HL-60 (cell line): ENCODE measurements around the gene ARL3.

Experiments used
- DNase-seq, 2 experiments: peaks; one replicate each; pipeline ENCODE4 v3.0.0-alpha.2; 2010 to 2020; ENCODE audit warnings: low read depth in 1 of 2, low spot score in 1 of 2
- H3K27ac ChIP-seq: fragments of 250-450 bp; sonication (Bioruptor Pico); replicated peaks from 2 replicates; pipeline ENCODE4 v1.5.1; 2020; ENCODE audit warnings: mild to moderate bottlenecking, moderate library complexity
- H3K27me3 ChIP-seq: fragments of 250-450 bp; sonication (Bioruptor Pico); 2 replicates; pipeline ENCODE4 v1.5.1; 2021; ENCODE audit warnings: mild to moderate bottlenecking, moderate library complexity; ENCODE audit not compliant: insufficient read depth, poor library complexity, severe bottlenecking
- H3K4me3 ChIP-seq: replicated peaks from 2 replicates; pipeline ENCODE4 v1.5.1; 2011; ENCODE audit warnings: mild to moderate bottlenecking, control low read depth, low read length; ENCODE audit not compliant: insufficient read depth
- GABPA ChIP-seq: IDR thresholded peaks from 2 replicates; pipeline ENCODE4 v1.6.1; 2012; ENCODE audit warnings: low read depth
- POLR2AphosphoS5 ChIP-seq: IDR thresholded peaks from 2 replicates; pipeline ENCODE4 v1.6.1; 2012; ENCODE audit warnings: low read depth
- SPI1 ChIP-seq: IDR thresholded peaks from 2 replicates; pipeline ENCODE4 v1.6.1; 2012; ENCODE audit warnings: low read depth, mild to moderate bottlenecking, borderline replicate concordance
- TF ChIP-seq, protein P1 (sequence below): IDR thresholded peaks from 2 replicates; pipeline ENCODE4 v1.6.1; 2012; ENCODE audit warnings: low read depth; ENCODE audit not compliant: insufficient replicate concordance
- TF ChIP-seq, protein P2 (sequence below): IDR thresholded peaks from one replicate; pipeline ENCODE4 v1.5.1; 2011; ENCODE audit warnings: low read length, control low read depth, inconsistent platforms; ENCODE audit not compliant: insufficient read depth

The ARL3 gene

DNA sequence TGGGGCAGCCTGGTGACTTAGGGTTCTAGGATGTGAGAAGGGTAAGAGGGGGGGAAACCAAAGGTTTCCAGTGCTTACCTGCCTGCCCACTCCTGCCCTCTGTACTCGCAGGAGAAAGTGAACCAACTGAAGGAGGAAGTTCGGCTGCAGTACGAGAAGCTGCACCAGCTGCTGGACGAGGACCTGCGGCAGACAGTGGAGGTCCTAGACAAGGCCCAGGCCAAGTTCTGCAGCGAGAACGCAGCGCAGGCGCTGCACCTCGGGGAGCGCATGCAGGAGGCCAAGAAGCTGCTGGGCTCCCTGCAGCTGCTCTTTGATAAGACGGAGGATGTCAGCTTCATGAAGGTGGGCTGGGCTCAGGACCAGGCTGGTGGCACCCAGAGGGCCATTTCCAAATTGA, 59.2 kb downstream of the ARL3 start:
- H3K4me3 ChIP-seq: no peak overlapping the region
- DNase-seq: no peak
- no peaks in the 10 kb centered on the region for H3K27me3 ChIP-seq
- H3K27ac ChIP-seq: no peak overlapping the region
- TF ChIP-seq, protein P1, sequence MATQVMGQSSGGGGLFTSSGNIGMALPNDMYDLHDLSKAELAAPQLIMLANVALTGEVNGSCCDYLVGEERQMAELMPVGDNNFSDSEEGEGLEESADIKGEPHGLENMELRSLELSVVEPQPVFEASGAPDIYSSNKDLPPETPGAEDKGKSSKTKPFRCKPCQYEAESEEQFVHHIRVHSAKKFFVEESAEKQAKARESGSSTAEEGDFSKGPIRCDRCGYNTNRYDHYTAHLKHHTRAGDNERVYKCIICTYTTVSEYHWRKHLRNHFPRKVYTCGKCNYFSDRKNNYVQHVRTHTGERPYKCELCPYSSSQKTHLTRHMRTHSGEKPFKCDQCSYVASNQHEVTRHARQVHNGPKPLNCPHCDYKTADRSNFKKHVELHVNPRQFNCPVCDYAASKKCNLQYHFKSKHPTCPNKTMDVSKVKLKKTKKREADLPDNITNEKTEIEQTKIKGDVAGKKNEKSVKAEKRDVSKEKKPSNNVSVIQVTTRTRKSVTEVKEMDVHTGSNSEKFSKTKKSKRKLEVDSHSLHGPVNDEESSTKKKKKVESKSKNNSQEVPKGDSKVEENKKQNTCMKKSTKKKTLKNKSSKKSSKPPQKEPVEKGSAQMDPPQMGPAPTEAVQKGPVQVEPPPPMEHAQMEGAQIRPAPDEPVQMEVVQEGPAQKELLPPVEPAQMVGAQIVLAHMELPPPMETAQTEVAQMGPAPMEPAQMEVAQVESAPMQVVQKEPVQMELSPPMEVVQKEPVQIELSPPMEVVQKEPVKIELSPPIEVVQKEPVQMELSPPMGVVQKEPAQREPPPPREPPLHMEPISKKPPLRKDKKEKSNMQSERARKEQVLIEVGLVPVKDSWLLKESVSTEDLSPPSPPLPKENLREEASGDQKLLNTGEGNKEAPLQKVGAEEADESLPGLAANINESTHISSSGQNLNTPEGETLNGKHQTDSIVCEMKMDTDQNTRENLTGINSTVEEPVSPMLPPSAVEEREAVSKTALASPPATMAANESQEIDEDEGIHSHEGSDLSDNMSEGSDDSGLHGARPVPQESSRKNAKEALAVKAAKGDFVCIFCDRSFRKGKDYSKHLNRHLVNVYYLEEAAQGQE: no peak
- TF ChIP-seq POLR2AphosphoS5 (no peak), SPI1 (no peak), GABPA (no peak)
- TF ChIP-seq, protein P2, sequence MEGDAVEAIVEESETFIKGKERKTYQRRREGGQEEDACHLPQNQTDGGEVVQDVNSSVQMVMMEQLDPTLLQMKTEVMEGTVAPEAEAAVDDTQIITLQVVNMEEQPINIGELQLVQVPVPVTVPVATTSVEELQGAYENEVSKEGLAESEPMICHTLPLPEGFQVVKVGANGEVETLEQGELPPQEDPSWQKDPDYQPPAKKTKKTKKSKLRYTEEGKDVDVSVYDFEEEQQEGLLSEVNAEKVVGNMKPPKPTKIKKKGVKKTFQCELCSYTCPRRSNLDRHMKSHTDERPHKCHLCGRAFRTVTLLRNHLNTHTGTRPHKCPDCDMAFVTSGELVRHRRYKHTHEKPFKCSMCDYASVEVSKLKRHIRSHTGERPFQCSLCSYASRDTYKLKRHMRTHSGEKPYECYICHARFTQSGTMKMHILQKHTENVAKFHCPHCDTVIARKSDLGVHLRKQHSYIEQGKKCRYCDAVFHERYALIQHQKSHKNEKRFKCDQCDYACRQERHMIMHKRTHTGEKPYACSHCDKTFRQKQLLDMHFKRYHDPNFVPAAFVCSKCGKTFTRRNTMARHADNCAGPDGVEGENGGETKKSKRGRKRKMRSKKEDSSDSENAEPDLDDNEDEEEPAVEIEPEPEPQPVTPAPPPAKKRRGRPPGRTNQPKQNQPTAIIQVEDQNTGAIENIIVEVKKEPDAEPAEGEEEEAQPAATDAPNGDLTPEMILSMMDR: no peak

DNA sequence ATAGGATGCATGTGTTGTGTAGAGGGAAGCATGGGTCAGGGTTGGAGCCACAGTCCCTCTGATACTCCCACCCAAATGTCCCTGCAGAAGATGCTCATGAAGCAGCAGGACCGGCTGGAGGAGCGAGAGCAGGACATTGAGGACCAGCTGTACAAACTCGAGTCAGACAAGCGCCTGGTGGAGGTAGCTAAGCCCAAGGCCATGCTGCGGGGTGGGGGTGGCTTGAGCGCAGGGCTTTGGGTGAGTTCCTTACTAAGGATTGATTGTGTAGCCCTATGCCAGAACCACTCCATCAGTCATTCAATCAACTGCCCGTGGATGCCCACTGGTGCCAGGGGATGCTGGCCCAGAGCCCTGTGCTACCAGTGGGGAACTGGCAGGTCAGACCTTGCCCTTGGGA, 59.6 kb downstream of the ARL3 start:
- TF ChIP-seq, protein P1: no peak
- no peak for TF ChIP-seq POLR2AphosphoS5
- TF ChIP-seq SPI1: no peak
- no peak for TF ChIP-seq GABPA
- TF ChIP-seq, protein P2: no peak
- no peak overlapping the region for H3K4me3 ChIP-seq
- no peak overlapping the region for H3K27ac ChIP-seq
- no peak for DNase-seq
- H3K27me3 ChIP-seq: no peaks in the 10 kb centered on the region

DNA sequence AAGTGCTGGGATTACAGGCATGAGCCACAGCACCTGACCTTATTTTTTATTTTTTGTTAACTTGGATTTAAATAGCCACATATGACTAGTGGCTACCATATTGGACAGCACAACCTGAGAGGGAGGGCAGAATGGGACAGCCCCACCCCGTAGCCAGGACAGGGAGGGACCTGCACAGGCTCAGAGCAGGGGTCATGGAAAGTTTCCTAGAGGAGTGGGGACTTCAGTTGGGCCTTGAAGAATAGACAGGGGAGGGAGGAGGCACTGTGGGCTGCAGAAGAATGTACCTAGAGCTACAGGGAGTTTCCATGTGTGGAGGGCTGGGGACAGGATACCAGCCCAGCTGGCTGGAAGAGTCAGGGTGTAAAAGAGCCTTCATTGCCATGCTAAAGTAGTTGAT, 61.1 kb downstream of the ARL3 start:
- TF ChIP-seq GABPA (no peak), POLR2AphosphoS5 (no peak), SPI1 (no peak)
- TF ChIP-seq, protein P2: no peak
- TF ChIP-seq, protein P1: no peak
- Histone ChIP-seq H3K27me3 (no peaks in the 10 kb centered on the region), H3K27ac (no peak overlapping the region), H3K4me3 (no peak overlapping the region)
- DNase-seq: no peak
